ENCODE measurements around the gene OR2AT4. TPM values are rescaled to one million over a fixed set of nuclear protein-coding genes. Genes with fewer than 3 reads are reported as not detected.

OR2AT4 gene
- total RNA-seq, 1 experiment from 2014 or later, result not detected

DNA sequence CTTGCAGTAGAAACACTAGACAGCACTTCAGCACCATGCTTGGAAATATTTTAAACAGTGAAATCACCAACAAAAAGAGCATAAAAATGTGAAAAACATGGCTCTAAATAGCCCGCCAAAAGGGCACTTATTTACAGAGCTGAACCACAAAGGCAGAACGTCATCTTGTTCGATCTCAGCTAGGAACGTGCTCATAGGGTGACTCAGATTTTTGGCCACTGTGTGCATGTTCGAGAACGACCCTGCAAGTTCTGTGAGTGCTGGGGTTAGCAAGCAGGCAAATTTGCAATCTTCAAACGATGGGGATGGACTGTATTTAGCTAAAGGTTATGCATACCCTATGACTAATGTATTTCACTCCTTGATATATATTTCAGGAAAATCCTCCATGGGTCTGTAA, 30.6 kb downstream of the OR2AT4 start:
- Histone ChIP-seq H3K27ac (ENCODE audit: low read length) (no peak overlapping the region), H3K4me3 (ENCODE audit: low read depth in 2 of 2, low read length in 2 of 2) (no peak overlapping the region), H3K27me3 (ENCODE audit: control insufficient read depth, insufficient read depth, low read length) (peaks cover 19% of the 10 kb centered on the region), H3K9me3 (ENCODE audit: control insufficient read depth, insufficient read depth, low read depth, low read length) (no peaks in the 10 kb centered on the region), H3K4me1 (ENCODE audit: control insufficient read depth, insufficient read depth, low read length) (no peaks in the 10 kb centered on the region), H3K36me3 (ENCODE audit: control insufficient read depth, insufficient read depth, low read length) (no peaks in the 10 kb centered on the region)
- DNase-seq (ENCODE audit: low read depth, low spot score), result no peak
- TF ChIP-seq, protein P1, sequence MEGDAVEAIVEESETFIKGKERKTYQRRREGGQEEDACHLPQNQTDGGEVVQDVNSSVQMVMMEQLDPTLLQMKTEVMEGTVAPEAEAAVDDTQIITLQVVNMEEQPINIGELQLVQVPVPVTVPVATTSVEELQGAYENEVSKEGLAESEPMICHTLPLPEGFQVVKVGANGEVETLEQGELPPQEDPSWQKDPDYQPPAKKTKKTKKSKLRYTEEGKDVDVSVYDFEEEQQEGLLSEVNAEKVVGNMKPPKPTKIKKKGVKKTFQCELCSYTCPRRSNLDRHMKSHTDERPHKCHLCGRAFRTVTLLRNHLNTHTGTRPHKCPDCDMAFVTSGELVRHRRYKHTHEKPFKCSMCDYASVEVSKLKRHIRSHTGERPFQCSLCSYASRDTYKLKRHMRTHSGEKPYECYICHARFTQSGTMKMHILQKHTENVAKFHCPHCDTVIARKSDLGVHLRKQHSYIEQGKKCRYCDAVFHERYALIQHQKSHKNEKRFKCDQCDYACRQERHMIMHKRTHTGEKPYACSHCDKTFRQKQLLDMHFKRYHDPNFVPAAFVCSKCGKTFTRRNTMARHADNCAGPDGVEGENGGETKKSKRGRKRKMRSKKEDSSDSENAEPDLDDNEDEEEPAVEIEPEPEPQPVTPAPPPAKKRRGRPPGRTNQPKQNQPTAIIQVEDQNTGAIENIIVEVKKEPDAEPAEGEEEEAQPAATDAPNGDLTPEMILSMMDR (IDR thresholded peaks at IDR 0.05), result no peak; the same call in 1 of the 2 replicates
- TF ChIP-seq TCF7L2 (IDR thresholded peaks at IDR 0.05; ENCODE audit: low read depth, low read length), result no peak
- no peak for TF ChIP-seq POLR2AphosphoS5 (IDR thresholded peaks at IDR 0.05; ENCODE audit: low read depth, low read length)
- TF ChIP-seq, protein P2, sequence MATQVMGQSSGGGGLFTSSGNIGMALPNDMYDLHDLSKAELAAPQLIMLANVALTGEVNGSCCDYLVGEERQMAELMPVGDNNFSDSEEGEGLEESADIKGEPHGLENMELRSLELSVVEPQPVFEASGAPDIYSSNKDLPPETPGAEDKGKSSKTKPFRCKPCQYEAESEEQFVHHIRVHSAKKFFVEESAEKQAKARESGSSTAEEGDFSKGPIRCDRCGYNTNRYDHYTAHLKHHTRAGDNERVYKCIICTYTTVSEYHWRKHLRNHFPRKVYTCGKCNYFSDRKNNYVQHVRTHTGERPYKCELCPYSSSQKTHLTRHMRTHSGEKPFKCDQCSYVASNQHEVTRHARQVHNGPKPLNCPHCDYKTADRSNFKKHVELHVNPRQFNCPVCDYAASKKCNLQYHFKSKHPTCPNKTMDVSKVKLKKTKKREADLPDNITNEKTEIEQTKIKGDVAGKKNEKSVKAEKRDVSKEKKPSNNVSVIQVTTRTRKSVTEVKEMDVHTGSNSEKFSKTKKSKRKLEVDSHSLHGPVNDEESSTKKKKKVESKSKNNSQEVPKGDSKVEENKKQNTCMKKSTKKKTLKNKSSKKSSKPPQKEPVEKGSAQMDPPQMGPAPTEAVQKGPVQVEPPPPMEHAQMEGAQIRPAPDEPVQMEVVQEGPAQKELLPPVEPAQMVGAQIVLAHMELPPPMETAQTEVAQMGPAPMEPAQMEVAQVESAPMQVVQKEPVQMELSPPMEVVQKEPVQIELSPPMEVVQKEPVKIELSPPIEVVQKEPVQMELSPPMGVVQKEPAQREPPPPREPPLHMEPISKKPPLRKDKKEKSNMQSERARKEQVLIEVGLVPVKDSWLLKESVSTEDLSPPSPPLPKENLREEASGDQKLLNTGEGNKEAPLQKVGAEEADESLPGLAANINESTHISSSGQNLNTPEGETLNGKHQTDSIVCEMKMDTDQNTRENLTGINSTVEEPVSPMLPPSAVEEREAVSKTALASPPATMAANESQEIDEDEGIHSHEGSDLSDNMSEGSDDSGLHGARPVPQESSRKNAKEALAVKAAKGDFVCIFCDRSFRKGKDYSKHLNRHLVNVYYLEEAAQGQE (IDR thresholded peaks at IDR 0.05; ENCODE audit: insufficient read depth in 1 of 2, low read depth in 2 of 2, low read length in 1 of 2), result no peak
- TF ChIP-seq SIN3A (IDR thresholded peaks at IDR 0.05; ENCODE audit: borderline replicate concordance, insufficient read depth, low read depth, low read length), result no peak
- intact Hi-C loops (cut with micrococcal nuclease; ENCODE audit: unreplicated experiment), result no loop called here
- no TSS peak for BruUV-seq (replicated peaks)
- POLR2A ChIA-PET, result no interaction called here
- in situ Hi-C loops (cut with HindIII; ENCODE audit: low pct_unique_long_range_greater_than_20kb, low sequenced_read_pairs), result no loop called here
- CTCF ChIA-PET, result interaction anchor here (0.6 kb wide), 1 partner anchor 43 kb away, joined by 3 read pairs; no protein-coding TSS in a partner anchor
- ATAC-seq, result no peak

DNA sequence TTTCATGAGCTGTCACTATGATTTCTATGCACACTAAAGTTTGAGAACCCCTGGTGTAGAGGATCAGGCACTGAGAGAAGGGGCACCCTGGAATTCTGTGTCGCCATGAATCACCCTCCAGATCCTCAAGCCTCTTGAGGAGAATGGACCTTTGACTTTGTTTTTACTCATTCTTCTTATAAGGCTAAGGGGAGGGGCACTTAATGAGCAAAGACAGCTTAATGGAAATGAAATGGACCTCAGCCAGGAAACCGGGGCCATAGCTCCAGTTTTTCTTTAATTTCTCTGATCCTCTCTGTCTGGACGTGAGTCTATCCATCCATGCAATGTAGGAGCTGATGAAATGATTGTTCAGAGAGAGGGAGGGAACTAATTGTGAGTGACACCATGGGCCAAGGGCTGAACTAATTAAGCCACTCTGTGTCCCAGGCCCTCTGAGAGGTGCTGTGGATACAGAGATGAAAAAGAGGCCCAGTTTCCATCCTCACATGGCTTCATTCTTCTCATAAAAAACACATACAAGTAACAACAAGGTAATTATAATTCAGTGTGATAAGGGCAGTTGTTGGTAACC, 32.8 kb downstream of the OR2AT4 start:
- in situ Hi-C loops (cut with HindIII; ENCODE audit: low pct_unique_long_range_greater_than_20kb, low sequenced_read_pairs), result no loop called here
- no peak for TF ChIP-seq SIN3A (IDR thresholded peaks at IDR 0.05; ENCODE audit: borderline replicate concordance, insufficient read depth, low read depth, low read length)
- TF ChIP-seq, protein P1 (IDR thresholded peaks at IDR 0.05), result no peak
- TF ChIP-seq TCF7L2 (IDR thresholded peaks at IDR 0.05; ENCODE audit: low read depth, low read length), result no peak
- TF ChIP-seq, protein P2 (IDR thresholded peaks at IDR 0.05; ENCODE audit: insufficient read depth in 1 of 2, low read depth in 2 of 2, low read length in 1 of 2), result no peak
- TF ChIP-seq POLR2AphosphoS5 (IDR thresholded peaks at IDR 0.05; ENCODE audit: low read depth, low read length), result no peak
- H3K27me3 ChIP-seq (ENCODE audit: control insufficient read depth, insufficient read depth, low read length), result peaks cover 11% of the 10 kb centered on the region; the same call in 1 of the 2 replicates
- H3K27ac ChIP-seq (ENCODE audit: low read length), result no peak overlapping the region
- no peaks in the 10 kb centered on the region for H3K9me3 ChIP-seq (ENCODE audit: control insufficient read depth, insufficient read depth, low read depth, low read length)
- POLR2A ChIA-PET, result no interaction called here
- ATAC-seq (no peak), DNase-seq (ENCODE audit: low read depth, low spot score) (no peak)
- CTCF ChIA-PET, result no interaction called here
- H3K4me3 ChIP-seq (ENCODE audit: low read depth in 2 of 2, low read length in 2 of 2), result no peak overlapping the region
- intact Hi-C loops (cut with micrococcal nuclease; ENCODE audit: unreplicated experiment), result no loop called here
- H3K4me1 ChIP-seq (ENCODE audit: control insufficient read depth, insufficient read depth, low read length), result no peaks in the 10 kb centered on the region
- no TSS peak for BruUV-seq (replicated peaks)
- H3K36me3 ChIP-seq (ENCODE audit: control insufficient read depth, insufficient read depth, low read length), result no peaks in the 10 kb centered on the region
